GM23338 (cell line): ENCODE measurements around the gene MYLK. TPM values are rescaled to one million over a fixed set of nuclear protein-coding genes. Genes with fewer than 3 reads are reported as not detected.
A peak's percentile ranks its signal among the peaks of the same experiment; 100 is the strongest.

ENCODE experiments used
- ATAC-seq: fragments of 200-7000 bp; cut with Tn5 transposase; 3 replicates; pipeline ENCODE4 v1.9.1; 2020
- DNase-seq: peaks from one replicate; pipeline ENCODE4 v3.0.0-alpha.2; 2015; ENCODE audit warnings: low spot score
- H2AFZ ChIP-seq: fragments of 200-600 bp; sonication (generic); 2 replicates; pipeline ENCODE4 v1.8.0; 2016; ENCODE audit warnings: antibody characterized with exemption, mild to moderate bottlenecking, moderate library complexity
- H3F3A ChIP-seq: fragments of 200-600 bp; sonication (generic); replicated peaks from 2 replicates; pipeline ENCODE4 v1.8.0; 2017; ENCODE audit warnings: antibody characterized with exemption, mixed run types, low read depth
- H3K27ac ChIP-seq: fragments of 200-600 bp; sonication (generic); 2 replicates; pipeline ENCODE4 v1.6.1; 2016; ENCODE audit warnings: low read depth
- H3K27me3 ChIP-seq: fragments of 200-600 bp; sonication (generic); 2 replicates; pipeline ENCODE4 v1.8.0; 2016; ENCODE audit warnings: mild to moderate bottlenecking, mixed run types, moderate library complexity; ENCODE audit not compliant: insufficient read depth
- H3K36me3 ChIP-seq: fragments of 200-600 bp; sonication (generic); 2 replicates; pipeline ENCODE4 v1.8.0; 2016; ENCODE audit warnings: mild to moderate bottlenecking; ENCODE audit not compliant: insufficient read depth
- H3K4me1 ChIP-seq: fragments of 200-600 bp; sonication (generic); 2 replicates; pipeline ENCODE4 v1.8.0; 2016; ENCODE audit warnings: mild to moderate bottlenecking, moderate library complexity; ENCODE audit not compliant: insufficient read depth
- H3K4me2 ChIP-seq: fragments of 200-600 bp; sonication (generic); 2 replicates; pipeline ENCODE4 v1.7.1; 2017; ENCODE audit warnings: mixed run types
- H3K4me3 ChIP-seq: fragments of 200-600 bp; sonication (generic); 2 replicates; pipeline ENCODE4 v1.6.1; 2016; ENCODE audit warnings: mixed run types
- H3K79me2 ChIP-seq: fragments of 200-600 bp; sonication (generic); replicated peaks from 2 replicates; pipeline ENCODE4 v1.8.0; 2017; ENCODE audit warnings: mild to moderate bottlenecking; ENCODE audit not compliant: insufficient read depth
- H3K9me2 ChIP-seq: fragments of 200-600 bp; sonication (generic); 2 replicates; pipeline ENCODE4 v1.8.0; 2017; ENCODE audit not compliant: insufficient read depth
- H4K20me1 ChIP-seq: fragments of 200-600 bp; sonication (generic); replicated peaks from 2 replicates; pipeline ENCODE4 v1.8.0; 2017; ENCODE audit warnings: mild to moderate bottlenecking; ENCODE audit not compliant: insufficient read depth
- H3K27ac Mint-ChIP-seq: 2 replicates; pipeline ENCODE4 v1.8.0; 2020; ENCODE audit warnings: inconsistent platforms, mild to moderate bottlenecking, moderate library complexity, mixed read lengths
- H3K27me3 Mint-ChIP-seq: 3 replicates; pipeline ENCODE4 v1.8.0; 2022; ENCODE audit warnings: low read depth, mild to moderate bottlenecking, moderate library complexity, mixed read lengths, inconsistent platforms; ENCODE audit not compliant: insufficient read depth, poor library complexity
- H3K36me3 Mint-ChIP-seq: 3 replicates; pipeline ENCODE4 v1.8.0; 2021; ENCODE audit warnings: low read depth, mild to moderate bottlenecking, inconsistent platforms, moderate library complexity, mixed read lengths
- H3K4me1 Mint-ChIP-seq: 3 replicates; pipeline ENCODE4 v1.8.0; 2020; ENCODE audit warnings: mild to moderate bottlenecking, inconsistent platforms, mixed read lengths
- H3K4me3 Mint-ChIP-seq: 3 replicates; pipeline ENCODE4 v1.8.0; 2021; ENCODE audit warnings: moderate library complexity, mild to moderate bottlenecking, inconsistent platforms, mixed read lengths
- H3K9me3 Mint-ChIP-seq: 3 replicates; pipeline ENCODE4 v1.8.0; 2020; ENCODE audit warnings: moderate library complexity, mild to moderate bottlenecking, inconsistent platforms, mixed read lengths
- CREB1 ChIP-seq: fragments of 250-450 bp; sonication (Bioruptor Pico); IDR thresholded peaks from 2 replicates; pipeline ENCODE4 v1.5.0; 2020; ENCODE audit warnings: low read depth, mild to moderate bottlenecking, moderate library complexity
- CTCF ChIP-seq, 2 experiments: fragments of 200-600 bp in 1 of 2; sonication (generic) in 1 of 2; conservative IDR thresholded peaks; 2 replicates each; pipeline versions ENCODE4 v1.5.1 to v1.6.1; 2016 to 2017; ENCODE audit warnings: antibody characterized with exemption in 2 of 2, low read depth in 2 of 2, mild to moderate bottlenecking in 2 of 2, moderate library complexity in 1 of 2
- EZH2 ChIP-seq: fragments of 200-600 bp; sonication (generic); IDR thresholded peaks from one replicate; pipeline ENCODE4 v1.8.0; 2017; ENCODE audit warnings: antibody characterized with exemption, mild to moderate bottlenecking, low read depth; ENCODE audit not compliant: unreplicated experiment
- EZH2phosphoT487 ChIP-seq: fragments of 200-600 bp; sonication (generic); IDR thresholded peaks from one replicate; pipeline ENCODE4 v1.8.1; 2018; ENCODE audit warnings: antibody characterized with exemption; ENCODE audit not compliant: unreplicated experiment
- JUNB ChIP-seq: IDR thresholded peaks from one replicate; pipeline ENCODE4 v1.6.1; 2016; ENCODE audit warnings: antibody characterized with exemption; ENCODE audit not compliant: unreplicated experiment
- NANOG ChIP-seq: IDR thresholded peaks from 2 replicates; pipeline ENCODE4 v1.6.1; 2016; ENCODE audit warnings: antibody characterized with exemption, borderline replicate concordance
- POLR2AphosphoS5 ChIP-seq: IDR thresholded peaks from 2 replicates; pipeline ENCODE4 v1.6.1; 2016; ENCODE audit warnings: antibody characterized with exemption, low read depth
- REST ChIP-seq: IDR thresholded peaks from one replicate; pipeline ENCODE4 v1.6.1; 2018; ENCODE audit warnings: antibody characterized with exemption; ENCODE audit not compliant: unreplicated experiment
- STAT1 ChIP-seq: IDR thresholded peaks from one replicate; pipeline ENCODE4 v1.6.1; 2016; ENCODE audit warnings: antibody characterized with exemption; ENCODE audit not compliant: unreplicated experiment
- ZNF114 ChIP-seq: fragments of 250-450 bp; sonication (Bioruptor Pico); IDR thresholded peaks from 2 replicates; pipeline ENCODE4 v1.5.0; 2020; ENCODE audit warnings: mild to moderate bottlenecking, moderate library complexity
- ZNF331 ChIP-seq: fragments of 250-450 bp; sonication (Bioruptor Pico); IDR thresholded peaks from 2 replicates; pipeline ENCODE4 v1.5.0; 2020; ENCODE audit warnings: low read depth, mild to moderate bottlenecking, moderate library complexity
- ZNF462 ChIP-seq: fragments of 250-450 bp; sonication (Bioruptor Pico); IDR thresholded peaks from 2 replicates; pipeline ENCODE4 v1.5.0; 2020; ENCODE audit warnings: mild to moderate bottlenecking, moderate library complexity
- polyA plus RNA-seq: library from polyadenylated mRNA; unstranded; fragments of >200 nt; fragmentation: Nextera tagmentation; extraction: Ambion mirVana; gene quantifications from 2 replicates; pipeline ENCODE4 v1.2.1, GENCODE V29; 2016
- total RNA-seq: library from RNA; depleted of rRNA; stranded (reverse); fragments of >200 nt; shearing (Covaris generic); gene quantifications from 2 replicates; pipeline ENCODE4 v1.2.3, GENCODE V29; 2014
- TF ChIP-seq, protein P1 (sequence below): IDR thresholded peaks from 2 replicates; pipeline ENCODE4 v1.6.1; 2016; ENCODE audit warnings: antibody characterized with exemption

MYLK gene
- total and polyA plus RNA-seq, 2 experiments from 2014 or later, result 11.5 to 17.9 TPM

GRCh38 chr3:123642182-123642956 is 241.8 kb downstream of the MYLK start:
- TF ChIP-seq STAT1, result no peak
- TF ChIP-seq NANOG, result no peak
- TF ChIP-seq JUNB, result no peak
- TF ChIP-seq ZNF462, result peak; percentile 39; the same call in 1 of the 2 replicates
- no peak for TF ChIP-seq REST
- no peak for TF ChIP-seq ZNF331
- TF ChIP-seq, protein P1, sequence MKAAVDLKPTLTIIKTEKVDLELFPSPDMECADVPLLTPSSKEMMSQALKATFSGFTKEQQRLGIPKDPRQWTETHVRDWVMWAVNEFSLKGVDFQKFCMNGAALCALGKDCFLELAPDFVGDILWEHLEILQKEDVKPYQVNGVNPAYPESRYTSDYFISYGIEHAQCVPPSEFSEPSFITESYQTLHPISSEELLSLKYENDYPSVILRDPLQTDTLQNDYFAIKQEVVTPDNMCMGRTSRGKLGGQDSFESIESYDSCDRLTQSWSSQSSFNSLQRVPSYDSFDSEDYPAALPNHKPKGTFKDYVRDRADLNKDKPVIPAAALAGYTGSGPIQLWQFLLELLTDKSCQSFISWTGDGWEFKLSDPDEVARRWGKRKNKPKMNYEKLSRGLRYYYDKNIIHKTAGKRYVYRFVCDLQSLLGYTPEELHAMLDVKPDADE, result no peak
- TF ChIP-seq CREB1, result peak; percentile 58
- no peak for TF ChIP-seq POLR2AphosphoS5
- no peak for TF ChIP-seq EZH2
- TF ChIP-seq CTCF (conservative IDR thresholded peaks at IDR 0.05; ENCODE audit: low read depth in 2 of 2), result peak; percentile 88 to 95
- no peak for TF ChIP-seq EZH2phosphoT487
- no peak for TF ChIP-seq ZNF114 (CRISPR knock-in tag)

More at GRCh38 chr3:123642182-123642956, 241.8 kb downstream of the MYLK start:
- no peak overlapping the region for H3K4me2 ChIP-seq
- H3K79me2 ChIP-seq, result no peaks in the 10 kb centered on the region
- ATAC-seq (peak; percentile 99), DNase-seq (peak; percentile 96)
- no peaks in the 10 kb centered on the region; the same call in 2 of the 3 replicates for H3K36me3 Mint-ChIP-seq
- H4K20me1 ChIP-seq, result no peaks in the 10 kb centered on the region
- peaks cover 9% of the 10 kb centered on the region for H3K27me3 Mint-ChIP-seq
- H2AFZ ChIP-seq, result no peak overlapping the region
- no peak overlapping the region for H3K4me3 Mint-ChIP-seq
- H3K9me2 ChIP-seq, result no peaks in the 10 kb centered on the region
- no peaks in the 10 kb centered on the region; the same call in 1 of the 2 replicates for H3K36me3 ChIP-seq
- no peaks in the 10 kb centered on the region for H3K27me3 ChIP-seq
- no peak overlapping the region for H3K27ac ChIP-seq
- H3K9me3 Mint-ChIP-seq, result no peaks in the 10 kb centered on the region
- H3K4me1 ChIP-seq, result 0 out of 2 replicates have a peak, but pooled peaks cover 1% of the 10 kb centered on the region
- peak overlapping the region; percentile 77 for H3K27ac Mint-ChIP-seq
- H3F3A ChIP-seq, result no peaks in the 10 kb centered on the region
- H3K4me1 Mint-ChIP-seq, result peaks cover 20% of the 10 kb centered on the region
- H3K4me3 ChIP-seq, result no peak overlapping the region
